ENCODE data around the gene ATG9B.
"Not testable (repeated sequence)": the region's sequence is repeated elsewhere in the genome, so short reads cannot be mapped to it uniquely, and the experiment has no call there.

Gene ATG9B

DNA sequence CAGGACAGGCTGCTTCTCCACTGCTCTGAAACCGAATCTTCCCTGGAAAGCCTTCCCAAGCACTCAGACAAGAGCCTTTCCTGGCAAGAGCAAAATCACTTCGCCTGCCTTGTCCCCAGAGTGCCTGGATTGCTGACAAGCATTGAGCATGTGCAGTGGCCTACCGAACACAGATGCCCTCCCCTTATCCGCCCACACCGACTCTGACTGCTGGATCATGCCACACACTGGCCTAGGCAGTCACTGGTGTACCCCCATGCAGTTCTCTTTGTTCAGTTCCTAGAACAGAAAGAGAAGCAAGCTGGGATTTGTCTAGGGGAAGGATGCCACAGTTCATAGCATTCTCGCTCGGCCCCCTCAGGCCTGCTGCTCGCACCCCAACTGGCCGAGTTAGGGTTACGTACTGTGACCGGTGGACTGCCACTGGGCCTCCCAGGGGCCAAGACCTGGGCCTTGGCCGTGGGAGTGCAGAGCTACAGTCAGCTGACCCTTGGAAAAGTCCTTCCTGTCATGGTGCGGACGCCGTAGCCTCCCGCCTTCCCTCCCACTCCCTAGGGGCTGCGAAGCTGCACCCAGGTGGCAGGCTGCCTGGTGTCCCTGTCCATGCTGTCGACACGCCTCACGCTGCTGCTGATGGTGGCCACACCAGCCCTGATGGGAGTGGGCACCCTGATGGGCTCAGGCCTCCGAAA lies 10.9 kb upstream of the ATG9B start:
- DNase-seq (ENCODE audit: low spot score), result no peak

GRCh38 chr7:151034312-151035025 lies 10.2 kb upstream of the ATG9B start:
- no peak for DNase-seq (ENCODE audit: low spot score)

DNA sequence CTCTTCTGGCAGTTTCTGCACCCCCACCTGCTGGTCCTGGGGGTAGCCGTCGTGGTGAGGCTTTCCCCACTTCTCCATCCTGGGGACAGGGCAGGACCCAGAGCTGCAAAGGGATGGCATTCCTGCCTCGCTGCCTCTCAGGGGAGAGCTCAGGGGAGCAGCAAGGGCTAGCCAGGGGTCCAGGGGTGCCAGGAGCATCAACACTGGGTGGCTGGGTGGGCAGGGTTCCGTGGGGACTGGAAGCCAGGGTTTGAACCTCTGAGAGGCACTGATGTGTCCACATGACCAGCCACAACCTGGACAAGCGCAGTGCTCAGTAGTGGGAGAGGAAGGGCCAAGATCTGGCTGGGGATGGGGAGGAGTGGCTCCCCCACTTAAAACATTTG lies 9.6 kb upstream of the ATG9B start:
- no peak for DNase-seq (ENCODE audit: low spot score)

DNA sequence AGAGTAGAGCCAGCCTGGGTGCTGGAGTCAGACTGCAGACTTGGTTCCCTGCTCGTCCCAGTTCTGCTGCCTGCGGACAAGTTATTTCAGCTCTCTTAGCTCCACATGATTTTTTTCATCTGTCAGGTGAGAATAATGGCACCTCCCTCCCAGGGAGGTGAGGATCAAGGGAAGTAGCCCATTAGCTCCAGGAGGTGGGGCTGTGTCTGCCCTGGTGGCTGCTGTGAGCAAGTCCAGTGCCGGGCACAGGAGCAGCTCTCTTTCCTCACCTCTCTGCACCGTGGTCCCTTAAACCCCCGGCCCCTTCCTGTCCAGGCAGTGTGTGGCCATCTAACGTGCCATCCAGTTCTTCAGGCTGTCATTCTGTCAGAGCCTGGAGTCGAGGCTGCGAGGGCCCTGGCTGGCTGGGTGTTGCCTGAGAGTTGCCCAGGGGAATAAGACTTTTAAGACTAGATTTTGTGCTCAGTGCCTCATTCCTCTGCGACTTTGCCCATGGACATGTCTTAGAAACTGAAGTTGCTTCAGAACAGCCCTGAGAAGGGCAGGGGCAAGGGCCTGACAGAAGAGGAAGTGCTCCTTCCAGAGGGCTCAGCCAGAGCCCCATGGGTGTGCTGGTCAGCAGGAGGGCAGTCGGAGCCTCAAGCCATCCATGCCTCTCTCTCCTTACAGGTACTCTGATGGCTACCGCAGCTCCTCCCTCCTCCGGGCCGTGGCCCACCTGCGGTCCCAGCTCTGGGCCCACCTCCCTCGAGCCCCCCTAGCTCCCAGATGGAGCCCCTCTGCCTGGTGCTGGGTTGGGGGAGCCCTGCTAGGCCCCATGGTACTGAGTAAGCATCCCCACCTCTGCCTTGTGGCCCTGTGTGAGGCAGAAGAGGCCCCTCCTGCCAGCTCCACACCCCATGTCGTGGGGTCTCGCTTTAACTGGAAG lies 8.9 kb upstream of the ATG9B start:
- DNase-seq (ENCODE audit: low spot score), result no peak

DNA sequence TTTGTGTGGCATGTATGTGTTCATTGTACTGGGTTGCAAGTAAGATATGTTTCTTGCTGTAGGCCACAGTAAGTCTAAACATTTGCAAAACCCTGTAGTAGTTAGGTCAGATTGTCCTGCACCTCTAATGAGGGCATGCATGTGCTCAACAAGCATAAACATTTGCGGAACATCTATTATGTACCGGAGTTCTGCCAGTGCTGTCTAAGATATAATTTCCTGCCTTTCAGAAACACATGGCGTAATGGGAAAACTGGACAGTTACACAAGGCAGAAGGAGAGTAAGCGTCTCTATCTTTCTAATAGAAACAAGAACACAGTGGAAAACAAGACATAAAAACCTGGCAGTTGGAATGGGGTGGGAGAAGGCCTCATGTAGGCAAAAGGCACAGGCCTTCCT lies 6.7 kb upstream of the ATG9B start:
- DNase-seq (ENCODE audit: low spot score), result no peak

- no peak for DNase-seq (ENCODE audit: low spot score)
These were observed 4.7 kb upstream of the ATG9B start for GRCh38 chr7:151028948-151029501.

DNA sequence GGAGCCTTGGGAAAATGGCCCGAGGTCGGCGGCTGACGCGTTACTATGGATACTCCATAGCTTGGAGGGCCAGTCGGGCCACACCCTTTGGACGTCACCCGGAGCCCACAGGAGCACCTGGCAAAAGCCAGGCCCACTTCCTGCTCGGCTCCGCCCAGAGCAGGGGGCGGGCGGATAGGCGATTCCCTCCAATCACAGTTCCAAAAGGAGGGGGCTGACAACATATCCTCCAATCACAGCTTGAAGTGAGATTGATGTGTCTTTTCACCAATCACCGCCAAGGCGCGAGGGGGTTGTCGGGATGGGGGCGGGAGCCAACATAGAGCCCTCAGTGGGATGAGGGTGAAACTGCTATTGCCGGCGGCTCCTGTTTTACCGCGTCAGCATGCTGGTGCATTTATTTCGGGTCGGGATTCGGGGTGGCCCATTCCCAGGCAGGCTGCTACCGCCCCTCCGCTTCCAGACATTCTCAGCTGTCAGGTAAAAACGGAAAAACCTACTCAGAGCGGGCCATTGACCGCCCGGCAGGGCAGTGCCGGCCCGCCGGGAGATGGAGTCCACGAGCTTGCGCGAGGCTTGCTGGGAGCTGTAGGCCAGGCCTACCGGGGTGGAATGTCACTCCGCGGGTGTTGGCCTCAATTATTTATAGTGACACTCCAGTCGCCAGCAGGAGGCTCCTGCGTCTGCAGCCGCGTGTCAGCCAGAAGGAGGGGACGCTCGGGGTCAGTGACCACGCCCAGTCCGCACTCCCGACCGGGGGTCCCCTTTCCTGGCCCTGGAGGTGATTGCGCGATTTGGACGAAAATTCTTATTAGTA lies 4.0 kb upstream of the ATG9B start, which contains the start of gene ABCB8:
Gene ABCB8, plus strand, starts transcription at position 320 of the 817 bp plus-strand sequence. Its CDS starts 66 bp downstream, at position 386.
- peak; percentile 98 for DNase-seq (ENCODE audit: low spot score)

- DNase-seq (ENCODE audit: low spot score), result not testable (repeated sequence)
These were observed 3.4 kb upstream of the ATG9B start for GRCh38 chr7:151027728-151028130.

DNA sequence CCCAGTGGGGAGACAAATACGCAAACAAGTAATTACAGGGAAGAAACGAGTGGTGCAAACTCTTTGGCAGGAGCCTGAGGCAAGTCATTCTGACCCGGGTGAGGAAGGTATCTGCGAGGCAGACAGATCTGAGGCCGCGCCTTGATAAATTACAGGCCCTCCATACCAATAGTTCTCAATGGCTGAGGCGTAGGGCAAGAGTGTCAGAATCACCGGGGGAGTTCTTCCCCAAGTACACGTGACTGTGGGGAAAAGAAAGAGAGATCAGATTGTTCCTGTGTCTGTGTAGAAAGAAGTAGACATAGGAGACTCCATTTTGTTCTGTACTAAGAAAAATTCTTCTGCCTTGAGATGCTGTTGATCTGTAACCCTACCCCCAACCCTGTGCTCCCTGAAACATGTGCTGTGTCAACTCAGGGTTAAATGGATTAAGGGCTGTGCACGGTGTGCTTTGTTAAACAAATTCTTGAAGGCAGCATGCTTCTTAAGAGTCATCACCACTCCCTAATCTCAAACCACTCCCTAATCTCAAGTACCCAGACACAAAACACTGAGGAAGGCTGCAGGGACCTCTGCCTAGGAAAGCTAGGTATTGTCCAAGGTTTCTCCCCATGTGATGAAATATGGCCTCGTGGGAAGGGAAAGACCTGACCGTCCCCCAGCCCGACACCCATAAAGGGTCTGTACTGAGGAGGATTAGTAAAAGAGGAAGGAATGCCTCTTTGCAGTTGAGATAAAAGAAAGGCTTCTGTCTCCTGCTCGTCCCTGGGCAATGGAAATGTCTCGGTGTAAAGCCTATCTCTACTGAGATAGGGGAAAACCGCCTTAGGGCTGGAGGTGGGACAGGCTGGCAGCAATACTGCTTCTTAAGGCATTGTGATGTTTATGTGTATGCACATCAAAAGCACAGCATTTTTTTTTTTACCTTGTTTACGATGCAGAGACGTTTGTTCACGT lies 2.8 kb upstream of the ATG9B start:
- DNase-seq (ENCODE audit: low spot score), result not testable (repeated sequence)

DNA sequence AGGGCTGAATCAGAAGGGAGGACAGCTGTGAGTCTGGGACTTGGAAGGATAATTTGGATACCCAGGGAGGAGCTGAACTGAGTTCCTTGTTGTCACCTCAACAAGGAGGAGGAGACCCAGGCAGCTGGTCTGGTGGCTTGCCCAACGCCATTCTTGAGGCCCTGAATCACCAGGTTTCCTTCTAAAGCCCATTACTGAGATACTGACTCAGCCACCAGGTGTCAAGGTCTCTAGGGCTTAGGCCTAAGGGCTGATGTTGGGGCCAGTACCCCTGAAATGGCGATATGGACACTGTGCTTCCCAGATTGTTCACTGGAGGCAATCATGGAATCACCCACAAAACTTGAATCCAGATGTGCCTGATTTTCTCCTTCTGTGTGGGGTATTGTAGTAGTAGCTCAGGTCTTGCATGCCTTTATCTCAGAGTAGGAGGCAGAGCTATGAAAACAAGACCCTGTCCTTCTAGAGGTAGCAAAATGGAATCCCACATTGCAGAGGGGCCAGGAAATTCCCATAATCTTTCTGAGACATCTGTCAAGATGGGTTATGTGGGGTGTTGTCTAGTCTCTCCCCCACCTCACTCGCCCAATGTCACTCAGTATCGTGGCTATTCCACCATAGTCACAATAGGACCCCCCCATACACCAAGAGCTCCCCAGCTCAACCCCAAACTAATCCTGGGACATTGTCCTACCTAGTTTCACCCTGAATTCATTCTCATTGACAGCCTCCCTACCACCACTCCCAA lies 1.8 kb upstream of the ATG9B start:
- DNase-seq (ENCODE audit: low spot score), result no peak

- DNase-seq (ENCODE audit: low spot score), result no peak
These were observed 1.1 kb downstream of the ATG9B start for GRCh38 chr7:151023232-151023631.

DNA sequence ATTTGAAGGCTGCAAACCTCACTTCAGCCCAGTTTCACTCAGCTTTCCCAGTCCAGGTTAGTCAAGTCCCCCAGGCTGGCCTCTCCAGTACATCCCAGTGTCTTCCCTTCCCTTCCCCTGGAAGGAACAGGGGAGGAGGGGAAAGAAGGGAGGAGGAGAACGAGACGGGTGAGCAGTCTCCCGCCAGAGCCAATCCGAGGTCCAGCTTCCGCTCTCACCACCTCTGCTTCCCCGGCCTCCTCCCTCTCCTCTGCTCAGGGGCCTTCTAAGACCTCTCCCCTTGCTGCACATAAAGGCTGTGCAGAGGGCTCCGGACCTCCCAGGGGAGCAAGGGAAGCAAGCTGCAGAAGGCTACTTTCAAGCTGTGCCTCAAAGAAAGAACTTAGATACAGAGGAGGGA lies 4.1 kb downstream of the ATG9B start:
- DNase-seq (ENCODE audit: low spot score), result no peak

- no peak for DNase-seq (ENCODE audit: low spot score)
These were observed 5.2 kb downstream of the ATG9B start for GRCh38 chr7:151019130-151019447.

DNA sequence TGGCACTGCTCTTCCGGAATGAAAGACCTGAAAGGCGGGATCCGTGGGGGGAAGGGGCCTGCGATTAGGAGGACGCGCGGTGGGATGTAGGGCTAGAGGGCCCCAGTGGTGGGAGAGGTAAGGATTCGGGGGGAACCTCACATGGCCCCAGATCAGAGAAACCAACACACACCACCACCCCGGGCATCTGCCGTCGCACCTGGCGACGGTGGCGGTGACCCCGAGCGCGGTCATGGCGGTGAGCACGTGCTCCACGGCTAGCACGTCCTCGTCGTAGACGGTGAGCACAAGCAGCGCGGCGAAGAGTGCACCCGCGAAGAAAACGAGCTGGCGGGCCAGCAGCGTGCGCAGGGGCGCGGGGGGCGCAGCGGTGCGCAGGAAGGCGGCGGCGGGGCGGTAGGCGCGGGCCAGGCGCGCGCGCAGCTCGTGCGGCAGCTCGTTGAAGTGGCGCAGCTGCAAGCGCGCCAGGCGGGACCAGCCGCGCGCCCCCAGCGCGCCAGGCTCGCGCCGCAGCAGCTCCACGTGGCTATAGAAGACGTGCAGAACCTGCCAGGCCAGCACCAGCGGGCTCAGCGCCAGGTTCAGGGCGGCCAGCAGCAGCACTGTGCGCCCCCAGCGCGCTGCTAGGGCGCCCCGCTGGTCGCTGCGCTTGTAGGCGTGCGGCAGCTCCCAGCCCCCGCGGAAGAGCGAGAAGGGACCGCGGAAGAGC lies 5.7 kb downstream of the ATG9B start:
- DNase-seq (ENCODE audit: low spot score), result no peak

- DNase-seq (ENCODE audit: low spot score), result no peak
These were observed 6.3 kb downstream of the ATG9B start for GRCh38 chr7:151017953-151018420.

- DNase-seq (ENCODE audit: low spot score), result no peak
These were observed 6.8 kb downstream of the ATG9B start for GRCh38 chr7:151017370-151017952.

- no peak for DNase-seq (ENCODE audit: low spot score)
These were observed 7.4 kb downstream of the ATG9B start for GRCh38 chr7:151016942-151017341.

DNA sequence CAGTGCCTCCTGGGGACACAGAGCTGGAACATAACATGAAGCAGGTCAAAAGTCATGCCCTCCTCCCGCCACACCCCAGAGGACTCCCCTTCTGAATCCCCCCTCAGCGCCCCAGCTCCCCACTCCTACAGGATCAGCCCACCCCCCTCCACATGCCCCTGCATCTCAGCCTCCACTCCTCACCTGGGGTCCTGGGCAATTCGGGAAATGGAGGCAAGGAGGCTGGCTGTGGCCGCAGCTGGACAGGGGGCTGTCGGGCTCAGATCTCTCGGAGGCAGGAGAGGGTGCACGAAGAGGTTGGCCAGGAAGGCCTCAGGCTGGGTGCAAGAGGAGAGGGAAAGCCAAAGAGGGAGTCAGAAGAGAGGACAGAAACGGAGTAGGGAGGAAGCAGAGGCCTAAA lies 7.8 kb downstream of the ATG9B start:
- DNase-seq (ENCODE audit: low spot score), result no peak
